ENCODE results near the gene MAP1LC3C. TPM values are rescaled to one million over a fixed set of nuclear protein-coding genes. Genes with fewer than 3 reads are reported as not detected.

Gene MAP1LC3C
- not detected for total RNA-seq

DNA sequence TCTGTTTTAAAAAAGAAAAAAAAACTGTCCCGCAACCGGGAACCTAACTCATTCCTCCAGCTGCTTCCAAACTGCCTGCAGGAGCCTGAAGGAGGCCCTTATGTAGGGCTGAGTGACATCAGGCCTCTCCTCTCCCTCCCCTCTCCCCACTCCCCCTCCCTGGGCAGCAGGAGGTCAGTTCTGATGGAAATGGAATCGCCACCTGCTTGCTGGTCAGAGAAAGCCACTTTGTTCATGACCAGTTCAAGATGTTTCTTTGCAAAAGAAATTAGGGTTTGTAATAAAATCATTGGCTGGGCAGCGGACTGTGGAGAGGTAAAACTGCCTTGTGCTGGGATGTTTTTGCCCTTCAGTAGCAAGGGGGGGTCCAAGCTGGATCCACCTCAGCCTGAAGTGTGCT is at the start of gene MAP1LC3C:
TSS of gene MAP1LC3C (minus strand) at position 73 of the 400 bp plus-strand sequence. CDS start 90 bp downstream, outside the sequence.

DNA sequence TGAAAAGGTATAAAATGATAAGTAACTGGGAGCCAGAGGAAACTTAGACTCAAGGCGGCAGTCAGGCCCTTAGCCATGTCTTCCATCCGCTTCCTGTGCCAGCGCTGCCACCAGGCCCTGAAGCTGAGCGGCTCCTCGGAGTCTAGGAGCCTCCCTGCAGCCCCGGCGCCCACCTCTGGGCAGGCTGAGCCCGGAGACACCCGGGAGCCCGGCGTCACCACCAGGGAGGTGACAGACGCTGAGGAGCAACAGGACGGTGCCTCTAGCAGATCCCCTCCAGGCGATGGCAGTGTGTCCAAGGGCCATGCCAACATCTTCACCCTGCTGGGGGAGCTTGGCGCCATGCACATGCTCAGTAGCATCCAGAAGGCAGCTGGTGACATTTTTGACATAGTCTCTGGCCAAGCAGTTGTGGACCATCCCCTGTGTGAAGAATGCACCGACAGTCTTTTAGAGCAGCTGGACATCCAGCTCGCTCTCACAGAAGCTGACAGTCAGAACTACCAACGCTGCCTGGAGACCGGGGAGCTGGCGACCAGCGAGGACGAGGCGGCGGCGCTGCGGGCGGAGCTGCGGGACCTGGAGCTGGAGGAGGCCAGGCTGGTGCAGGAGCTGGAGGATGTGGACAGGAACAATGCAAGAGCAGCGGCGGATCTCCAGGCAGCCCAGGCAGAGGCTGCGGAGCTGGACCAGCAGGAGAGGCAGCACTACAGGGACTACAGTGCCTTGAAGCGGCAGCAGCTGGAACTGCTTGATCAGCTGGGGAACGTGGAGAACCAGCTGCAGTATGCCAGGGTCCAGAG is 41.0 kb downstream of the MAP1LC3C start, which contains the start of gene BECN2:
TSS of gene BECN2 (plus strand) at position 76 of the 803 bp plus-strand sequence. CDS start at position 76, 0 bp downstream.

Other genes with a start within 250 kb of the MAP1LC3C start
- 10 to 100 TPM; 23.8 to 28.4 TPM for gene EXO1, start 150.9 kb downstream of the MAP1LC3C start, total RNA-seq
- not detected for gene BECN2, start 41.3 kb downstream of the MAP1LC3C start, total RNA-seq

Data from activated naive CD4-positive, alpha-beta T cell treated with anti-CD3 and anti-CD28 coated beads, Interleukin-2, amount 10 ng/mL, durations not matched to agents 5 hours and 36 hours (primary cell).